OCI-LY3 (cell line): Measurements from ENCODE around the gene CRELD2.

ENCODE experiments used
- CTCF ChIP-seq: fragments of 200-600, 300-600 bp; sonication (generic); IDR thresholded peaks from 2 replicates; pipeline ENCODE4 v1.5.1; 2014; ENCODE audit warnings: antibody characterized with exemption, low read length, low read depth
- EZH2phosphoT487 ChIP-seq: fragments of 200-600 bp; shearing (Covaris generic); IDR thresholded peaks from 2 replicates; pipeline ENCODE4 v1.6.1; 2018; ENCODE audit warnings: antibody characterized with exemption, mixed run types, low read depth

DNA sequence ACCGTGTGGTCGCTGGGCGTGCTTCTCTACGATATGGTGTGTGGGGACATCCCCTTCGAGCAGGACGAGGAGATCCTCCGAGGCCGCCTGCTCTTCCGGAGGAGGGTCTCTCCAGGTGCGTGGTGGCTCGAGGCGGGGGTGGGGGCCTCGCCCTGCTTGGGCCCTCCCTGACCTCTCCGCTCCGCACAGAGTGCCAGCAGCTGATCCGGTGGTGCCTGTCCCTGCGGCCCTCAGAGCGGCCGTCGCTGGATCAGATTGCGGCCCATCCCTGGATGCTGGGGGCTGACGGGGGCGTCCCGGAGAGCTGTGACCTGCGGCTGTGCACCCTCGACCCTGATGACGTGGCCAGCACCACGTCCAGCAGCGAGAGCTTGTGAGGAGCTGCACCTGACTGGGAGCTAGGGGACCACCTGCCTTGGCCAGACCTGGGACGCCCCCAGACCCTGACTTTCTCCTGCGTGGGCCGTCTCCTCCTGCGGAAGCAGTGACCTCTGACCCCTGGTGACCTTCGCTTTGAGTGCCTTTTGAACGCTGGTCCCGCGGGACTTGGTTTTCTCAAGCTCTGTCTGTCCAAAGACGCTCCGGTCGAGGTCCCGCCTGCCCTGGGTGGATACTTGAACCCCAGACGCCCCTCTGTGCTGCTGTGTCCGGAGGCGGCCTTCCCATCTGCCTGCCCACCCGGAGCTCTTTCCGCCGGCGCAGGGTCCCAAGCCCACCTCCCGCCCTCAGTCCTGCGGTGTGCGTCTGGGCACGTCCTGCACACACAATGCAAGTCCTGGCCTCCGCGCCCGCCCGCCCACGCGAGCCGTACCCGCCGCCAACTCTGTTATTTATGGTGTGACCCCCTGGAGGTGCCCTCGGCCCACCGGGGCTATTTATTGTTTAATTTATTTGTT, 44.6 kb downstream of the CRELD2 start:
- TF ChIP-seq CTCF: no peak
- TF ChIP-seq EZH2phosphoT487: no peak
